Neural progenitor cell (in vitro differentiated cells): Measurements from ENCODE around the gene IQCE. TPM values are rescaled to one million over a fixed set of nuclear protein-coding genes. Genes with fewer than 3 reads are reported as not detected.

Source experiments
- DNase-seq: peaks from one replicate; pipeline ENCODE4 v3.0.0-alpha.2; 2016; ENCODE audit warnings: low spot score
- H2AFZ ChIP-seq: fragments of 200-600 bp; sonication (generic); replicated peaks from 2 replicates; pipeline ENCODE4 v1.6.1; 2016; ENCODE audit warnings: antibody characterized with exemption
- H3F3A ChIP-seq: fragments of 200-600 bp; sonication (generic); 2 replicates; pipeline ENCODE4 v1.6.1; 2016; ENCODE audit warnings: antibody characterized with exemption, low read depth
- H3K27ac ChIP-seq: fragments of 200-600 bp; sonication (generic); 2 replicates; pipeline ENCODE4 v1.5.1; 2016; ENCODE audit warnings: mild to moderate bottlenecking
- H3K27me3 ChIP-seq: fragments of 200-600 bp; sonication (generic); 2 replicates; pipeline ENCODE4 v1.6.1; 2016; ENCODE audit warnings: mild to moderate bottlenecking, moderate library complexity
- H3K36me3 ChIP-seq: fragments of 200-600 bp; sonication (generic); 2 replicates; pipeline ENCODE4 v1.5.1; 2016
- H3K4me1 ChIP-seq: fragments of 200-600 bp; sonication (generic); 2 replicates; pipeline ENCODE4 v1.6.1; 2016; ENCODE audit warnings: mixed run types
- H3K4me2 ChIP-seq: fragments of 200-600 bp; sonication (generic); 2 replicates; pipeline ENCODE4 v1.6.1; 2016
- H3K4me3 ChIP-seq: fragments of 200-600 bp; sonication (generic); 2 replicates; pipeline ENCODE4 v1.5.1; 2016
- H3K79me2 ChIP-seq: fragments of 200-600 bp; sonication (generic); 2 replicates; pipeline ENCODE4 v1.6.1; 2016; ENCODE audit warnings: low read depth
- H3K9ac ChIP-seq: fragments of 200-600 bp; sonication (generic); 2 replicates; pipeline ENCODE4 v1.6.1; 2016
- H3K9me3 ChIP-seq: fragments of 200-600 bp; sonication (generic); 2 replicates; pipeline ENCODE4 v1.5.1; 2016; ENCODE audit warnings: low read depth
- H4K20me1 ChIP-seq: fragments of 200-600 bp; sonication (generic); 2 replicates; pipeline ENCODE4 v1.6.1; 2016; ENCODE audit warnings: low read depth
- H3K27ac Mint-ChIP-seq: 3 replicates; pipeline ENCODE4 v1.8.0; 2021; ENCODE audit warnings: mixed read lengths
- H3K27me3 Mint-ChIP-seq: 2 replicates; pipeline ENCODE4 v1.8.0; 2022; ENCODE audit warnings: low read depth, mild to moderate bottlenecking, inconsistent platforms, moderate library complexity, mixed read lengths; ENCODE audit not compliant: insufficient read depth
- H3K36me3 Mint-ChIP-seq: 3 replicates; pipeline ENCODE4 v1.8.0; 2021; ENCODE audit warnings: mixed read lengths
- H3K4me1 Mint-ChIP-seq: 3 replicates; pipeline ENCODE4 v1.8.0; 2021; ENCODE audit warnings: mixed read lengths
- H3K4me3 Mint-ChIP-seq: 3 replicates; pipeline ENCODE4 v1.8.0; 2021; ENCODE audit warnings: mild to moderate bottlenecking, moderate library complexity, mixed read lengths
- H3K9me3 Mint-ChIP-seq: 3 replicates; pipeline ENCODE4 v1.8.0; 2020; ENCODE audit warnings: mixed read lengths
- CTCF ChIP-seq: fragments of 200-600 bp; sonication (generic); IDR thresholded peaks from 2 replicates; pipeline ENCODE4 v1.5.1; 2017; ENCODE audit warnings: antibody characterized with exemption, mild to moderate bottlenecking
- EZH2 ChIP-seq: fragments of 200-600 bp; sonication (generic); IDR thresholded peaks from 2 replicates; pipeline ENCODE4 v1.6.1; 2017; ENCODE audit warnings: antibody characterized with exemption, mild to moderate bottlenecking, moderate library complexity
- EZH2phosphoT487 ChIP-seq: fragments of 200-600 bp; sonication (generic); IDR thresholded peaks from 2 replicates; pipeline ENCODE4 v1.6.1; 2017; ENCODE audit warnings: antibody characterized with exemption
- total RNA-seq: library from RNA; depleted of rRNA; stranded (reverse); fragments of >200 nt; gene quantifications from 2 replicates; pipeline ENCODE4 v1.2.3, GENCODE V29; 2015; ENCODE audit warnings: low replicate concordance

IQCE gene
- total RNA-seq, 1 donor from 2014 or later, result 4.6 TPM

GRCh38 chr7:2657920-2658671 is 99.3 kb downstream of the IQCE start:
- Histone ChIP-seq H3K27ac (no peak overlapping the region), H3K27me3 (no peaks in the 10 kb centered on the region), H2AFZ (no peak overlapping the region), H3K79me2 (no peaks in the 10 kb centered on the region), H3K36me3 (no peaks in the 10 kb centered on the region), H4K20me1 (no peaks in the 10 kb centered on the region), H3K4me2 (no peak overlapping the region), H3F3A (no peaks in the 10 kb centered on the region), H3K9me3 (no peaks in the 10 kb centered on the region), H3K4me3 (no peak overlapping the region), H3K9ac (no peak overlapping the region), H3K4me1 (no peaks in the 10 kb centered on the region)
- Mint-ChIP-seq H3K36me3 (peaks cover 4% of the 10 kb centered on the region), H3K4me1 (no peaks in the 10 kb centered on the region), H3K27ac (no peak overlapping the region), H3K9me3 (no peaks in the 10 kb centered on the region), H3K27me3 (peaks cover 8% of the 10 kb centered on the region), H3K4me3 (no peak overlapping the region)
- DNase-seq, result no peak
- TF ChIP-seq EZH2, result no peak
- no peak for TF ChIP-seq CTCF

- Histone ChIP-seq H3K4me1 (no peaks in the 10 kb centered on the region), H3K9me3 (no peaks in the 10 kb centered on the region), H3K4me3 (no peak overlapping the region), H3F3A (no peaks in the 10 kb centered on the region), H3K4me2 (no peak overlapping the region), H4K20me1 (no peaks in the 10 kb centered on the region), H3K36me3 (no peaks in the 10 kb centered on the region), H3K27ac (no peak overlapping the region), H2AFZ (no peak overlapping the region), H3K79me2 (no peaks in the 10 kb centered on the region), H3K9ac (no peak overlapping the region), H3K27me3 (no peaks in the 10 kb centered on the region)
- Mint-ChIP-seq H3K4me1 (no peaks in the 10 kb centered on the region), H3K27me3 (peaks cover 6% of the 10 kb centered on the region), H3K9me3 (no peaks in the 10 kb centered on the region), H3K27ac (no peak overlapping the region), H3K36me3 (peaks cover 4% of the 10 kb centered on the region), H3K4me3 (no peak overlapping the region)
- TF ChIP-seq CTCF (no peak), EZH2phosphoT487 (no peak), EZH2 (no peak)
- no peak for DNase-seq
These were observed 100.2 kb downstream of the IQCE start for GRCh38 chr7:2658941-2659340.

- no peaks in the 10 kb centered on the region for H3K4me1 Mint-ChIP-seq
- Histone ChIP-seq H3K4me1 (no peaks in the 10 kb centered on the region), H3K4me2 (no peak overlapping the region), H3F3A (no peaks in the 10 kb centered on the region), H3K9me3 (no peaks in the 10 kb centered on the region), H2AFZ (no peak overlapping the region), H3K4me3 (no peak overlapping the region), H3K27ac (no peak overlapping the region), H3K36me3 (no peaks in the 10 kb centered on the region), H3K79me2 (no peaks in the 10 kb centered on the region), H3K27me3 (no peaks in the 10 kb centered on the region), H3K9ac (no peak overlapping the region), H4K20me1 (no peaks in the 10 kb centered on the region)
- no peak for TF ChIP-seq CTCF
- no peak for TF ChIP-seq EZH2
- no peak for TF ChIP-seq EZH2phosphoT487
- H3K27me3 Mint-ChIP-seq, result peaks cover 6% of the 10 kb centered on the region
- peaks cover 6% of the 10 kb centered on the region for H3K36me3 Mint-ChIP-seq
- H3K27ac Mint-ChIP-seq, result no peak overlapping the region
- no peak for DNase-seq
- no peak overlapping the region for H3K4me3 Mint-ChIP-seq
- no peaks in the 10 kb centered on the region for H3K9me3 Mint-ChIP-seq
These were observed 101.0 kb downstream of the IQCE start for GRCh38 chr7:2659556-2660358.
